K562 (cell line): Measurements from ENCODE around the gene IPO13.

ENCODE experiments used
- BRF1 ChIP-seq: IDR thresholded peaks from 3 replicates; pipeline ENCODE4 v1.6.1; 2011; ENCODE audit warnings: borderline replicate concordance, mild to moderate bottlenecking; ENCODE audit not compliant: insufficient read length; ENCODE audit errors: extremely low read depth
- HMGXB4 ChIP-seq: sonication (generic); formaldehyde crosslinking; IDR thresholded peaks from 2 replicates; pipeline ENCODE4 v1.8.1; 2023; ENCODE audit warnings: mild to moderate bottlenecking, missing genetic modification reagents
- JUNB ChIP-seq: fragments of 450-650 bp; formaldehyde crosslinking; conservative IDR thresholded peaks from 2 replicates; pipeline ENCODE4 v1.4.0; 2020; ENCODE audit warnings: mild to moderate bottlenecking
- MYC ChIP-seq, 2 experiments: fragments of 250-450 bp in 1 of 2; sonication (Bioruptor Pico) in 1 of 2; IDR thresholded peaks; 2 replicates each; pipeline versions ENCODE4 v1.5.1 to v1.6.1; 2012 to 2021; ENCODE audit warnings: low read depth in 2 of 2, borderline replicate concordance in 1 of 2, improper control_type of control experiment in 1 of 2, low read length in 1 of 2, mild to moderate bottlenecking in 1 of 2, moderate library complexity in 1 of 2
- NFE2L1 ChIP-seq: fragments of 450-650 bp; IDR thresholded peaks from 2 replicates; pipeline ENCODE4 v1.6.1; 2016; ENCODE audit warnings: missing genetic modification characterization, low read depth, mild to moderate bottlenecking, missing compliant biosample characterization, moderate library complexity, borderline replicate concordance
- NR3C1 ChIP-seq: sonication (generic); formaldehyde crosslinking; IDR thresholded peaks from 2 replicates; pipeline ENCODE4 v1.8.1; 2022; ENCODE audit warnings: missing genetic modification reagents
- RCOR1 ChIP-seq, 2 experiments: IDR thresholded peaks; 2 replicates each; pipeline ENCODE4 v1.6.1; 2012; ENCODE audit warnings: low read depth in 2 of 2, low read length in 2 of 2, borderline replicate concordance in 1 of 2, improper control_type of control experiment in 1 of 2
- SP1 ChIP-seq: sonication (generic); formaldehyde crosslinking; IDR thresholded peaks from 2 replicates; pipeline ENCODE4 v1.8.1; 2022; ENCODE audit warnings: mild to moderate bottlenecking, missing genetic modification reagents
- TBP ChIP-seq: optimal IDR thresholded peaks from 2 replicates; pipeline ENCODE3; 2011; ENCODE audit warnings: low read depth, low read length, improper control_type of control experiment
- ZNF354B ChIP-seq: fragments of 250-450 bp; sonication (Bioruptor Pico); IDR thresholded peaks from 2 replicates; pipeline ENCODE4 v1.4.0; 2020
- TF ChIP-seq, protein P1 (sequence below), 3 experiments: IDR thresholded peaks in 2 of 3; conservative IDR thresholded peaks in 1 of 3; 2 replicates each; pipeline ENCODE4 v1.5.1; 2011 to 2012; ENCODE audit warnings: low read length in 3 of 3, mild to moderate bottlenecking in 3 of 3, control low read depth in 2 of 3, improper control_type of control experiment in 1 of 3, inconsistent platforms in 1 of 3, low read depth in 1 of 3, mixed read lengths in 1 of 3, moderate library complexity in 1 of 3; ENCODE audit not compliant: insufficient read depth in 2 of 3
- TF ChIP-seq, protein P2 (sequence below): fragments of 250-450 bp; sonication (Bioruptor Pico); IDR thresholded peaks from 2 replicates; pipeline ENCODE4 v1.5.1; 2021; ENCODE audit warnings: mild to moderate bottlenecking

- no peak for TF ChIP-seq MYC (IDR thresholded peaks at IDR 0.05; ENCODE audit: low read depth, low read length)
- no peak for TF ChIP-seq MYC (CRISPR knock-in tag; IDR thresholded peaks at IDR 0.05; ENCODE audit: borderline replicate concordance, low read depth)
- TF ChIP-seq, protein P1, sequence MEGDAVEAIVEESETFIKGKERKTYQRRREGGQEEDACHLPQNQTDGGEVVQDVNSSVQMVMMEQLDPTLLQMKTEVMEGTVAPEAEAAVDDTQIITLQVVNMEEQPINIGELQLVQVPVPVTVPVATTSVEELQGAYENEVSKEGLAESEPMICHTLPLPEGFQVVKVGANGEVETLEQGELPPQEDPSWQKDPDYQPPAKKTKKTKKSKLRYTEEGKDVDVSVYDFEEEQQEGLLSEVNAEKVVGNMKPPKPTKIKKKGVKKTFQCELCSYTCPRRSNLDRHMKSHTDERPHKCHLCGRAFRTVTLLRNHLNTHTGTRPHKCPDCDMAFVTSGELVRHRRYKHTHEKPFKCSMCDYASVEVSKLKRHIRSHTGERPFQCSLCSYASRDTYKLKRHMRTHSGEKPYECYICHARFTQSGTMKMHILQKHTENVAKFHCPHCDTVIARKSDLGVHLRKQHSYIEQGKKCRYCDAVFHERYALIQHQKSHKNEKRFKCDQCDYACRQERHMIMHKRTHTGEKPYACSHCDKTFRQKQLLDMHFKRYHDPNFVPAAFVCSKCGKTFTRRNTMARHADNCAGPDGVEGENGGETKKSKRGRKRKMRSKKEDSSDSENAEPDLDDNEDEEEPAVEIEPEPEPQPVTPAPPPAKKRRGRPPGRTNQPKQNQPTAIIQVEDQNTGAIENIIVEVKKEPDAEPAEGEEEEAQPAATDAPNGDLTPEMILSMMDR (IDR thresholded peaks at IDR 0.05 in 2 of 3, conservative IDR thresholded peaks at IDR 0.05 in 1 of 3; ENCODE audit: insufficient read depth in 2 of 3, low read depth in 1 of 3, low read length in 3 of 3): no peak
- no peak for TF ChIP-seq JUNB (CRISPR knock-in tag)
- no peak for TF ChIP-seq NR3C1 (CRISPR knock-in tag)
- TF ChIP-seq HMGXB4 (CRISPR knock-in tag): no peak
- TF ChIP-seq, protein P2, sequence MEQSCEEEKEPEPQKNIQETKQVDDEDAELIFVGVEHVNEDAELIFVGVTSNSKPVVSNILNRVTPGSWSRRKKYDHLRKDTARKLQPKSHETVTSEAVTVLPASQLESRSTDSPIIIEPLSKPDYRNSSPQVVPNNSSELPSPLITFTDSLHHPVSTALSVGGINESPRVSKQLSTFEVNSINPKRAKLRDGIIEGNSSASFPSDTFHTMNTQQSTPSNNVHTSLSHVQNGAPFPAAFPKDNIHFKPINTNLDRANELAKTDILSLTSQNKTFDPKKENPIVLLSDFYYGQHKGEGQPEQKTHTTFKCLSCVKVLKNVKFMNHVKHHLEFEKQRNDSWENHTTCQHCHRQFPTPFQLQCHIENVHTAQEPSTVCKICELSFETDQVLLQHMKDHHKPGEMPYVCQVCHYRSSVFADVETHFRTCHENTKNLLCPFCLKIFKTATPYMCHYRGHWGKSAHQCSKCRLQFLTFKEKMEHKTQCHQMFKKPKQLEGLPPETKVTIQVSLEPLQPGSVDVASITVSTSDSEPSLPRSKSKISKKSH: no peak
- TF ChIP-seq NFE2L1 (tag): no peak
- no peak for TF ChIP-seq SP1 (CRISPR knock-in tag)
- TF ChIP-seq RCOR1 (IDR thresholded peaks at IDR 0.05; ENCODE audit: borderline replicate concordance in 1 of 2, low read depth in 2 of 2, low read length in 2 of 2): no peak
- TF ChIP-seq TBP: no peak
- TF ChIP-seq BRF1: no peak
- no peak for TF ChIP-seq ZNF354B (CRISPR knock-in tag)
These were observed 52.7 kb downstream of the IPO13 start for GRCh38 chr1:43999455-43999854.
